ENCODE measurements around the gene MOB3B. TPM values are rescaled to one million over a fixed set of nuclear protein-coding genes. Genes with fewer than 3 reads are reported as not detected.

The MOB3B gene
- total RNA-seq, 3 donors from 2014 or later (not counting 1 experiment from before 2014, with no cell fraction given): 0.23 to 0.30 (median 0.28) TPM

- H3K27ac ChIP-seq (ENCODE audit: low read length): no peak overlapping the region
- no peak overlapping the region for H3K4me3 Mint-ChIP-seq
- no peaks in the 10 kb centered on the region for H3K9me3 ChIP-seq (ENCODE audit: control insufficient read depth, insufficient read depth, low read length)
- H3K36me3 Mint-ChIP-seq: no peaks in the 10 kb centered on the region
- no peaks in the 10 kb centered on the region for H3K4me1 Mint-ChIP-seq
- intact Hi-C loops (cut with micrococcal nuclease): no loop called here
- no peaks in the 10 kb centered on the region for H3K4me1 ChIP-seq (ENCODE audit: control insufficient read depth, insufficient read depth, low read length)
- ATAC-seq (no peak), DNase-seq (no peak)
- H3K4me3 ChIP-seq (ENCODE audit: low read length): no peak overlapping the region
- H3K27ac Mint-ChIP-seq: no peak overlapping the region
- peaks cover 0 to 2% of the 10 kb centered on the region in 2 donors for H3K27me3 Mint-ChIP-seq (ENCODE audit: low read depth in 2 of 2)
- H3K27me3 ChIP-seq (ENCODE audit: control insufficient read depth, insufficient read depth, low read length): no peaks in the 10 kb centered on the region
- TF ChIP-seq CTCF (IDR thresholded peaks at IDR 0.05): no peak
- H3K9me3 Mint-ChIP-seq: no peaks in the 10 kb centered on the region
- H3K36me3 ChIP-seq (ENCODE audit: control insufficient read depth, insufficient read depth, low read length): no peaks in the 10 kb centered on the region
- 81% methylated on average over 2 of the region's 3 CpGs for WGBS (ENCODE audit: insufficient coverage)
These were observed 192.4 kb downstream of the MOB3B start for GRCh38 chr9:27337236-27337635.

GRCh38 chr9:27336829-27337228 is 192.8 kb downstream of the MOB3B start:
- 95% methylated on average over 10 of the region's 10 CpGs for WGBS (ENCODE audit: insufficient coverage)
- Histone ChIP-seq H3K4me1 (ENCODE audit: control insufficient read depth, insufficient read depth, low read length) (no peaks in the 10 kb centered on the region), H3K9me3 (ENCODE audit: control insufficient read depth, insufficient read depth, low read length) (no peaks in the 10 kb centered on the region), H3K27me3 (ENCODE audit: control insufficient read depth, insufficient read depth, low read length) (no peaks in the 10 kb centered on the region), H3K27ac (ENCODE audit: low read length) (no peak overlapping the region), H3K4me3 (ENCODE audit: low read length) (no peak overlapping the region), H3K36me3 (ENCODE audit: control insufficient read depth, insufficient read depth, low read length) (no peaks in the 10 kb centered on the region)
- Mint-ChIP-seq H3K36me3 (no peaks in the 10 kb centered on the region), H3K27ac (no peak overlapping the region), H3K4me1 (no peaks in the 10 kb centered on the region), H3K9me3 (no peaks in the 10 kb centered on the region), H3K27me3 (ENCODE audit: low read depth in 2 of 2) (peaks cover 0 to 2% of the 10 kb centered on the region in 2 donors), H3K4me3 (no peak overlapping the region)
- no peak for TF ChIP-seq CTCF (IDR thresholded peaks at IDR 0.05)
- DNase-seq (no peak), ATAC-seq (no peak)
- intact Hi-C loops (cut with micrococcal nuclease): no loop called here

GRCh38 chr9:27336126-27336525 is 193.5 kb downstream of the MOB3B start:
- 100% methylated on average over 1 of the region's 1 CpG for WGBS (ENCODE audit: insufficient coverage)
- intact Hi-C loops (cut with micrococcal nuclease): no loop called here
- H3K9me3 Mint-ChIP-seq: no peaks in the 10 kb centered on the region
- H3K4me1 ChIP-seq (ENCODE audit: control insufficient read depth, insufficient read depth, low read length): no peaks in the 10 kb centered on the region
- no peak for TF ChIP-seq CTCF (IDR thresholded peaks at IDR 0.05)
- no peak for DNase-seq
- no peak overlapping the region for H3K27ac ChIP-seq (ENCODE audit: low read length)
- ATAC-seq: no peak
- no peak overlapping the region for H3K4me3 Mint-ChIP-seq
- H3K4me3 ChIP-seq (ENCODE audit: low read length): no peak overlapping the region
- H3K27me3 Mint-ChIP-seq (ENCODE audit: low read depth in 2 of 2): peaks cover 0 to 2% of the 10 kb centered on the region in 2 donors
- H3K27me3 ChIP-seq (ENCODE audit: control insufficient read depth, insufficient read depth, low read length): no peaks in the 10 kb centered on the region
- no peaks in the 10 kb centered on the region for H3K9me3 ChIP-seq (ENCODE audit: control insufficient read depth, insufficient read depth, low read length)
- H3K4me1 Mint-ChIP-seq: no peaks in the 10 kb centered on the region
- no peaks in the 10 kb centered on the region for H3K36me3 ChIP-seq (ENCODE audit: control insufficient read depth, insufficient read depth, low read length)
- no peaks in the 10 kb centered on the region for H3K36me3 Mint-ChIP-seq
- no peak overlapping the region for H3K27ac Mint-ChIP-seq

- 95% methylated on average over 6 of the region's 6 CpGs for WGBS (ENCODE audit: insufficient coverage)
- Histone ChIP-seq H3K27ac (ENCODE audit: low read length) (no peak overlapping the region), H3K36me3 (ENCODE audit: control insufficient read depth, insufficient read depth, low read length) (no peaks in the 10 kb centered on the region), H3K4me3 (ENCODE audit: low read length) (no peak overlapping the region), H3K4me1 (ENCODE audit: control insufficient read depth, insufficient read depth, low read length) (no peaks in the 10 kb centered on the region), H3K27me3 (ENCODE audit: control insufficient read depth, insufficient read depth, low read length) (no peaks in the 10 kb centered on the region), H3K9me3 (ENCODE audit: control insufficient read depth, insufficient read depth, low read length) (no peaks in the 10 kb centered on the region)
- no peak overlapping the region for H3K4me3 Mint-ChIP-seq
- intact Hi-C loops (cut with micrococcal nuclease): no loop called here
- no peak for DNase-seq
- no peaks in the 10 kb centered on the region for H3K4me1 Mint-ChIP-seq
- H3K27ac Mint-ChIP-seq: no peak overlapping the region
- no peak for TF ChIP-seq CTCF (IDR thresholded peaks at IDR 0.05)
- H3K9me3 Mint-ChIP-seq: no peaks in the 10 kb centered on the region
- no peak for ATAC-seq
- no peaks in the 10 kb centered on the region for H3K36me3 Mint-ChIP-seq
- H3K27me3 Mint-ChIP-seq (ENCODE audit: low read depth in 2 of 2): peaks cover 0 to 2% of the 10 kb centered on the region in 2 donors
These were observed 194.5 kb downstream of the MOB3B start for GRCh38 chr9:27335075-27335474.

Measured in natural killer cell (primary cell).